GM12864 (cell line): ENCODE results near the gene ZNF598.

Experiments used
- DNase-seq: peaks from one replicate; pipeline ENCODE4 v3.0.0-alpha.2; 2011; ENCODE audit warnings: low read depth
- H3K4me3 ChIP-seq: 2 replicates; pipeline ENCODE4 v1.5.1; 2011; ENCODE audit warnings: mild to moderate bottlenecking, low read depth, low read length, control low read depth
- CTCF ChIP-seq: IDR thresholded peaks from 2 replicates; pipeline ENCODE4 v1.5.1; 2011; ENCODE audit warnings: low read depth, mild to moderate bottlenecking, moderate library complexity, low read length, control low read depth, inconsistent platforms; ENCODE audit errors: missing control alignments

The ZNF598 gene

GRCh38 chr16:2045965-2046892 is 36.6 kb upstream of the ZNF598 start:
- no peak overlapping the region for H3K4me3 ChIP-seq
- no peak for DNase-seq
- TF ChIP-seq CTCF = no peak

GRCh38 chr16:2044541-2044940 is 34.9 kb upstream of the ZNF598 start:
- no peak overlapping the region for H3K4me3 ChIP-seq
- no peak for TF ChIP-seq CTCF
- no peak for DNase-seq

GRCh38 chr16:2043667-2044451 is 34.2 kb upstream of the ZNF598 start:
- no peak overlapping the region for H3K4me3 ChIP-seq
- TF ChIP-seq CTCF = no peak
- DNase-seq = no peak

GRCh38 chr16:2042986-2043666 is 33.5 kb upstream of the ZNF598 start:
- DNase-seq = no peak

GRCh38 chr16:2042171-2042985 is 32.8 kb upstream of the ZNF598 start:
- H3K4me3 ChIP-seq = no peak overlapping the region
- TF ChIP-seq CTCF = no peak
- DNase-seq = no peak

More at GRCh38 chr16:2042986-2043666, 33.5 kb upstream of the ZNF598 start:
- H3K4me3 ChIP-seq = no peak overlapping the region
- no peak for TF ChIP-seq CTCF

GRCh38 chr16:2040787-2041522 is 31.3 kb upstream of the ZNF598 start:
- no peak for DNase-seq
- no peak overlapping the region for H3K4me3 ChIP-seq
- no peak for TF ChIP-seq CTCF
